Bronchial epithelial cell (primary cell): ENCODE results near the gene NKAIN2. TPM values are rescaled to one million over a fixed set of nuclear protein-coding genes. Genes with fewer than 3 reads are reported as not detected.

Experiments
- DNase-seq: peaks from one replicate; pipeline ENCODE4 v3.0.0-alpha.2; 2010; ENCODE audit warnings: low read depth
- FAIRE-seq: peaks from 2 replicates; lab custom pipeline; 2011; peaks lifted over from hg19 to GRCh38; lab: Jason Lieb, UNC
- H3K27me3 ChIP-seq: 2 replicates; pipeline ENCODE4 v1.5.1; 2011; ENCODE audit warnings: low read length; ENCODE audit not compliant: control insufficient read depth, insufficient read depth
- H3K36me3 ChIP-seq: 2 replicates; pipeline ENCODE4 v1.5.1; 2011; ENCODE audit warnings: low read length; ENCODE audit not compliant: control insufficient read depth, insufficient read depth
- H3K4me3 ChIP-seq: 2 replicates; pipeline ENCODE4 v1.5.1; 2011; ENCODE audit warnings: mild to moderate bottlenecking, low read depth, low read length, control low read depth
- total RNA-seq: library from RNA; depleted of rRNA; stranded (reverse); fragments of >200 nt; gene quantifications from 2 replicates; pipeline ENCODE4 v1.2.1, GENCODE V29; 2014
- TF ChIP-seq, protein P1 (sequence below): IDR thresholded peaks from 2 replicates; pipeline ENCODE4 v1.5.1; 2011; ENCODE audit warnings: mild to moderate bottlenecking, moderate library complexity, low read length, control low read depth, inconsistent platforms; ENCODE audit not compliant: insufficient read depth, severe bottlenecking

The NKAIN2 gene
- total RNA-seq, 1 donor from 2014 or later, result under 0.01 TPM

DNA sequence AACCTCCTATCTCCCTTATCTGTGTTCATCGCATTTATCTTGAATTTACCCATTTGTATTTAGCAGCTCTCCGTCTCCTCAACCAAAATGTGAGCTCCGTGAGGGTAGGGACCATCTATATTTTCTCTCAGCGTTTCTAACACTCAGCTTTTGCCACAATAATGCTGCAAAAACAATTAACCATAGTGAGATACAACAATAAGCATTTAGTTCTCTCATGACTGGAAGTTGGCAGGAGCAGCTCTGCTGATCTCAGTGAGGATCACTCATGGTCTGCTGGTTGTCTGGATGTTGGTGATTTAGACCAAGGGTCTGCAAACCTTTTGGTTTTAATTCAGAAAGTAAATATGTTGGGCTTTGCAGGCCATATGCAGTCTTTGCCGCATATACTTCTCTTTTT, 763.7 kb downstream of the NKAIN2 start:
- Histone ChIP-seq H3K36me3 (no peaks in the 10 kb centered on the region), H3K4me3 (no peak overlapping the region), H3K27me3 (no peaks in the 10 kb centered on the region)
- FAIRE-seq (no peak), DNase-seq (no peak)
- TF ChIP-seq, protein P1, sequence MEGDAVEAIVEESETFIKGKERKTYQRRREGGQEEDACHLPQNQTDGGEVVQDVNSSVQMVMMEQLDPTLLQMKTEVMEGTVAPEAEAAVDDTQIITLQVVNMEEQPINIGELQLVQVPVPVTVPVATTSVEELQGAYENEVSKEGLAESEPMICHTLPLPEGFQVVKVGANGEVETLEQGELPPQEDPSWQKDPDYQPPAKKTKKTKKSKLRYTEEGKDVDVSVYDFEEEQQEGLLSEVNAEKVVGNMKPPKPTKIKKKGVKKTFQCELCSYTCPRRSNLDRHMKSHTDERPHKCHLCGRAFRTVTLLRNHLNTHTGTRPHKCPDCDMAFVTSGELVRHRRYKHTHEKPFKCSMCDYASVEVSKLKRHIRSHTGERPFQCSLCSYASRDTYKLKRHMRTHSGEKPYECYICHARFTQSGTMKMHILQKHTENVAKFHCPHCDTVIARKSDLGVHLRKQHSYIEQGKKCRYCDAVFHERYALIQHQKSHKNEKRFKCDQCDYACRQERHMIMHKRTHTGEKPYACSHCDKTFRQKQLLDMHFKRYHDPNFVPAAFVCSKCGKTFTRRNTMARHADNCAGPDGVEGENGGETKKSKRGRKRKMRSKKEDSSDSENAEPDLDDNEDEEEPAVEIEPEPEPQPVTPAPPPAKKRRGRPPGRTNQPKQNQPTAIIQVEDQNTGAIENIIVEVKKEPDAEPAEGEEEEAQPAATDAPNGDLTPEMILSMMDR, result no peak

DNA sequence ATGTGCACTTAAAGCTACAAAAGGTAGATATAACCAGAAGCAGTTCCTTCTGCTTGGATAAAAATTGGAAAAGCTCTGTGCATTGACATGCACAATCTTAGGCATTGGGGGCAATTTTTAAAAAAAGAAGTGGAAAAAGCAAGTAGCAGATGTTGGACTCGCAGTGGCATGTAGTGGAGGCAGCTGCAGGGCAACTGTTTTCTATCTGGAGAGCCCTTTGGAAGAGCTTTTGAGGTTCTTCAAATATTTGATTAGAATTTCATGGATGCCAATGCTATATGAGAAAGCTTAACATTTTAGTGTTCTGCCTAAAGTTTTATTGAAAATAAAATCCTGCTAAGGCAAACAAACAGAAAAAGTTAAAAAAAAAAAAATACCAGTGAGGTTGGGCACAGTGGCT, 770.3 kb downstream of the NKAIN2 start:
- FAIRE-seq (no peak), DNase-seq (no peak)
- TF ChIP-seq, protein P1, result no peak

DNA sequence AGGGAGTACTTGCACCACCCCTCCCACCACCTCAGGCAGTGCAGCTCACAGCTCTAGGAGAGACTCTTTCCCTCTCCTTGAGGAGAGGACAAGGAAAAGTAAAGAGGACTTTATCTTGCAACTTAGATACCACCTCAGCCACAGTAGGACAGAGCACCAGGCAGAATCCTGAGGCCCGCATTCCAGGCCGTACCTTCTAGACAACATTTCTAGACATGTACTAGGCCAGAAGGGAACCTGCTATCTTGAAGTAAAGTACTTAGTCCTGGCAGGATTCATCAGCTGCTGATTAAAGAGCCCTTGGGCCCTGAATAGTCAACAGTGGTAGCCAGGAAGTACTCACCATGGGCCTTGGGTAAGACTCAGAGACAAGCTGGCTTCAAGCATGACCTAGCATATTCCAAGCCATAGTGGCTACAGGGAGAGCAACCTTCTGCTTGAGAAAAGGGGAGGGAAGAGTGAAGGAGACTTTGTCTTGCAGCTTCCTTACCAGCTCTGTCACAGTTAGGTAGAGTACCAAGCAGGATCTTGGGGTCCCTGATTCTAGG, 774.1 kb downstream of the NKAIN2 start:
- FAIRE-seq (peak; percentile 72), DNase-seq (no peak)
- no peaks in the 10 kb centered on the region for H3K27me3 ChIP-seq
- TF ChIP-seq, protein P1, result no peak
- no peaks in the 10 kb centered on the region for H3K36me3 ChIP-seq
- H3K4me3 ChIP-seq, result no peak overlapping the region

More for the DNA sequence above, 770.3 kb downstream of the NKAIN2 start:
- H3K4me3 ChIP-seq, result no peak overlapping the region
- no peaks in the 10 kb centered on the region for H3K27me3 ChIP-seq
- no peaks in the 10 kb centered on the region for H3K36me3 ChIP-seq

DNA sequence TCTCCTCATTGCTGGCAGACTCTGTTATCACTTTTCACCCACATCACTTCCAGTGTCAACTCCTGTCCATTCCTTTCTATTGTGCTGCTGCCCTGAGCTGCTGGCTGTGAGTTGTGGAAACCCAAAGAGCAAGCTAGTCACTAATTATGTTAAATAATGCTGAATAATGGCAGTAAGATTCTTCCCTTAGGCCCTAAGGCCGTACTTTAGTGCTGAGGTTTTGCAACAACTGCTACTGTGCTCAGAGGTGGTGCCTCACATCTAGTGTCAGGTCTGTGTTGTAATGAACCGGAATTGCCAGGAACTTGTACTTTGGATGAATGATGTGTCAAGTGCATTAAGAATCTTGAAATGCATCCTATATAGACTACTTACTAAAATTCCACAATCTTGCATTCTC, 786.3 kb downstream of the NKAIN2 start:
- TF ChIP-seq, protein P1, result no peak
- H3K36me3 ChIP-seq, result no peaks in the 10 kb centered on the region
- no peak overlapping the region for H3K4me3 ChIP-seq
- H3K27me3 ChIP-seq, result no peaks in the 10 kb centered on the region
- DNase-seq (peak; percentile 33), FAIRE-seq (no peak)

DNA sequence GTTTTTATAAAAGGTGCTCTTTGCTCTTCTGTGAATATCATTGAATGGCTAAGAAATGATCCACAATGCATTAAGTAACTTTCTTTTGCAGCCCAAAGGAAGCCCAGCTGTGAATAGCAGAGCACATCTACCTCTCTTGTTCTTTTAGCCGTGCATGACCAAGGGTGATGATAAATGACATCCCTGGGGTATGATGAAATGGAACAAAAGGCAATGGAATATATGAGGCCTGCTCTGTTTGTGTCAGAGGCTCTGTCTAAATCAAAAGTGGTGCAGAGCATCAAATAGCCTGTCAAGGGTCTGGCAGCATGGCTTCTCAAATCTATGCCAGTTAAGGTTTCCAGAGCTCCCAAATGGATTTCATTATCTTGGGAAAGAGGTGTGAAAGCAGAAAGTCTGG, 796.0 kb downstream of the NKAIN2 start:
- TF ChIP-seq, protein P1, result no peak
- Histone ChIP-seq H3K36me3 (no peaks in the 10 kb centered on the region), H3K4me3 (no peak overlapping the region), H3K27me3 (no peaks in the 10 kb centered on the region)
- DNase-seq (no peak), FAIRE-seq (no peak)

DNA sequence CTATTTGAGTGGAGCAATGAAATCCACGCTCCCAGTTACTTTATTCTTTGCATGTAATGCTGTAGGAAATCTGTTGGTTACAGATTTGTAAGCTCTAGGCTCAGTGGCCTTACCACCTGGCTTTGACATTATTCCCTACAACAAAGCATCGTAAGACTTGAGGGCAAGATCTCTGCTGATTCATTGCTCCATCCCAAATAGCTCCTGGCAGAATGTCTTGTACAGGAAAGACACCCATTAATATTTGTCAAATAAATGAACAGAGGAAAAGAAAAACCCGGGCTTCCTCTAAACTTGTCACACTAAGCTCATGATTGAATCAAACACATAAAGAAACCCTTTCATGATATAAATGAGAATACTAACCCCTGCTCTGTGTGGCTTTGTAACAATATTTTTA, 801.1 kb downstream of the NKAIN2 start:
- Histone ChIP-seq H3K4me3 (no peak overlapping the region), H3K36me3 (no peaks in the 10 kb centered on the region), H3K27me3 (no peaks in the 10 kb centered on the region)
- FAIRE-seq (no peak), DNase-seq (no peak)
- TF ChIP-seq, protein P1, result no peak
